Trophoblast cell (in vitro differentiated cells and primary cell): Measurements from ENCODE around the gene UGT1A10.

Source experiments
- DNase-seq, 2 donors: peaks; one replicate each; pipeline ENCODE4 v3.0.0-alpha.2; 2016
- H2AFZ ChIP-seq: 2 replicates; pipeline ENCODE4 v1.6.1; 2013; ENCODE audit warnings: low read length, moderate library complexity, mild to moderate bottlenecking; ENCODE audit not compliant: insufficient read depth, poor library complexity
- H2AK5ac ChIP-seq: 2 replicates; pipeline ENCODE4 v1.6.1; 2013; ENCODE audit warnings: mild to moderate bottlenecking, low read length
- H2BK120ac ChIP-seq: 2 replicates; pipeline ENCODE4 v1.6.1; 2013; ENCODE audit warnings: low read length, mild to moderate bottlenecking, moderate library complexity; ENCODE audit not compliant: insufficient read depth, poor library complexity
- H2BK12ac ChIP-seq: 2 replicates; pipeline ENCODE4 v1.6.1; 2013; ENCODE audit warnings: mild to moderate bottlenecking, low read length, moderate library complexity
- H2BK5ac ChIP-seq: 2 replicates; pipeline ENCODE4 v1.6.1; 2013; ENCODE audit warnings: low read length, low read depth, moderate library complexity, mild to moderate bottlenecking; ENCODE audit not compliant: poor library complexity
- H3K14ac ChIP-seq: 2 replicates; pipeline ENCODE4 v1.6.1; 2013; ENCODE audit warnings: mild to moderate bottlenecking, low read length
- H3K18ac ChIP-seq: 2 replicates; pipeline ENCODE4 v1.6.1; 2013; ENCODE audit warnings: mild to moderate bottlenecking, low read length
- H3K23ac ChIP-seq: 2 replicates; pipeline ENCODE4 v1.6.1; 2013; ENCODE audit warnings: low read length
- H3K27ac ChIP-seq: 2 replicates; pipeline ENCODE4 v1.5.1; 2013; ENCODE audit warnings: low read depth, mild to moderate bottlenecking, inconsistent platforms, low read length, moderate library complexity
- H3K27me3 ChIP-seq: 2 replicates; pipeline ENCODE4 v1.6.1; 2013; ENCODE audit warnings: inconsistent platforms, mild to moderate bottlenecking, low read length, moderate library complexity; ENCODE audit not compliant: insufficient read depth
- H3K36me3 ChIP-seq, 2 experiments: 1 replicate in 1 of 2; 2 replicates in 1 of 2; pipeline ENCODE4 v1.6.1; 2013; ENCODE audit warnings: low read length in 2 of 2, mild to moderate bottlenecking in 2 of 2, moderate library complexity in 1 of 2; ENCODE audit not compliant: insufficient read depth in 2 of 2, control insufficient read depth in 1 of 2
- H3K4ac ChIP-seq: 2 replicates; pipeline ENCODE4 v1.6.1; 2013; ENCODE audit warnings: low read depth, mild to moderate bottlenecking, low read length, moderate library complexity
- H3K4me1 ChIP-seq, 2 experiments: 1 replicate in 1 of 2; 2 replicates in 1 of 2; pipeline ENCODE4 v1.6.1; 2013; ENCODE audit warnings: low read length in 2 of 2, mild to moderate bottlenecking in 2 of 2, moderate library complexity in 1 of 2; ENCODE audit not compliant: insufficient read depth in 2 of 2, control insufficient read depth in 1 of 2
- H3K4me2 ChIP-seq: 2 replicates; pipeline ENCODE4 v1.6.1; 2013; ENCODE audit warnings: inconsistent platforms, mild to moderate bottlenecking, low read length, moderate library complexity
- H3K4me3 ChIP-seq: 2 replicates; pipeline ENCODE4 v1.5.1; 2013; ENCODE audit warnings: mild to moderate bottlenecking, low read depth, low read length, inconsistent platforms
- H3K79me1 ChIP-seq: one replicate; pipeline ENCODE4 v1.6.1; 2013; ENCODE audit warnings: low read length
- H3K79me2 ChIP-seq: 2 replicates; pipeline ENCODE4 v1.6.1; 2013; ENCODE audit warnings: low read length, mild to moderate bottlenecking; ENCODE audit not compliant: control insufficient read depth, insufficient read depth, poor library complexity
- H3K9ac ChIP-seq: 2 replicates; pipeline ENCODE4 v1.6.1; 2013; ENCODE audit warnings: mild to moderate bottlenecking, low read length
- H3K9me3 ChIP-seq: 2 replicates; pipeline ENCODE4 v1.6.1; 2013; ENCODE audit warnings: low read depth, mild to moderate bottlenecking, control low read depth, inconsistent platforms, low read length; ENCODE audit not compliant: insufficient read depth
- H4K12ac ChIP-seq: 2 replicates; pipeline ENCODE4 v1.6.1; 2013; ENCODE audit warnings: low read depth, mild to moderate bottlenecking, low read length, moderate library complexity
- H4K8ac ChIP-seq: 2 replicates; pipeline ENCODE4 v1.6.1; 2013; ENCODE audit warnings: low read depth, mild to moderate bottlenecking, low read length, moderate library complexity
- H4K91ac ChIP-seq: one replicate; pipeline ENCODE4 v1.6.1; 2013; ENCODE audit warnings: low read depth, mild to moderate bottlenecking, low read length, moderate library complexity
- WGBS: extraction: QIAGEN DNeasy Blood & Tissue Kit; methylation state at CpG from one replicate; pipeline ENCODE4 v1.1.7; 2013; ENCODE audit warnings: missing lambda C conversion rate; ENCODE audit not compliant: insufficient read length, insufficient coverage; ENCODE audit errors: extremely low coverage; 5-methylcytosine and 5-hydroxymethylcytosine counted together

The UGT1A10 gene

DNA sequence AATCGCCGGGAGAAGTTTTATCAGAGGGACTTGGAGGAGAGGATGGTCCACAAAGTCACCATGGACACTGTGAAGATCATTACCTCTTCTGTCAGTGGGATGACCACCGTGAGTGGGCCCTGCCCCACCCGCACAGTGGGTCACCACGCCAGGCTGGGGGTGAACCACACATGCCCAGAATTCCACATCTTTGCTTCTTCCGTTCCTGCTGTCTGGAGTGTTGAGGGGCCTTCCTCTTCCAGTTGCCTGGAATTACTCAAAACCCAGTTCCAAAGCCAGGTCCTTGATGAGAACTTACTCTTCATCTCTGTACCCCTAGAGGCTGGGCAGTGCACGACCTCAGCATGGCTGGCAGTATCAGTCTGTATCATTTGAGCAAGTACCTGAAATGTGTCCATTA is 164.0 kb downstream of the UGT1A10 start:
- Histone ChIP-seq H3K4me3 (no peak overlapping the region), H2BK120ac (no peak overlapping the region), H3K14ac (no peak overlapping the region), H4K12ac (no peak overlapping the region), H2BK5ac (no peak overlapping the region), H3K27ac (no peak overlapping the region), H3K18ac (no peak overlapping the region), H2AFZ (no peak overlapping the region), H3K9me3 (peaks cover 15% of the 10 kb centered on the region), H4K91ac (no peak overlapping the region), H2AK5ac (no peak overlapping the region), H4K8ac (no peak overlapping the region), H2BK12ac (no peak overlapping the region), H3K23ac (no peak overlapping the region), H3K27me3 (no peaks in the 10 kb centered on the region), H3K4me2 (no peak overlapping the region), H3K4ac (no peak overlapping the region), H3K79me2 (no peaks in the 10 kb centered on the region), H3K9ac (no peak overlapping the region), H3K79me1 (no peaks in the 10 kb centered on the region), H3K36me3 (no peaks in the 10 kb centered on the region), H3K4me1 (no peaks in the 10 kb centered on the region)
- WGBS, result no CpG with 5 or more reads among the region's 7 CpGs
- DNase-seq, result no peak

- H3K4me1 ChIP-seq, result no peaks in the 10 kb centered on the region
- no peak overlapping the region for H3K4me3 ChIP-seq
- no peak overlapping the region for H3K27ac ChIP-seq
- no peak overlapping the region for H2BK120ac ChIP-seq
- no peak for DNase-seq
- H2BK12ac ChIP-seq, result no peak overlapping the region
- no peak overlapping the region for H3K4ac ChIP-seq
- no peak overlapping the region for H2AK5ac ChIP-seq
- H3K9me3 ChIP-seq, result peaks cover 12% of the 10 kb centered on the region
- H3K9ac ChIP-seq, result no peak overlapping the region
- no peaks in the 10 kb centered on the region for H3K36me3 ChIP-seq
- no peak overlapping the region for H2AFZ ChIP-seq
- no peak overlapping the region for H3K14ac ChIP-seq
- H4K8ac ChIP-seq, result no peak overlapping the region
- H3K4me2 ChIP-seq, result no peak overlapping the region
- H3K79me1 ChIP-seq, result no peaks in the 10 kb centered on the region
- H4K12ac ChIP-seq, result no peak overlapping the region
- H3K27me3 ChIP-seq, result no peaks in the 10 kb centered on the region
- H3K18ac ChIP-seq, result no peak overlapping the region
- H3K79me2 ChIP-seq, result no peaks in the 10 kb centered on the region
- no peak overlapping the region for H3K23ac ChIP-seq
- no peak overlapping the region for H4K91ac ChIP-seq
- WGBS, result no CpG with 5 or more reads among the region's 9 CpGs
- no peak overlapping the region for H2BK5ac ChIP-seq
Observed at GRCh38 chr2:233801357-233802131, 165.3 kb downstream of the UGT1A10 start.

- no peak overlapping the region for H3K23ac ChIP-seq
- H2BK5ac ChIP-seq, result no peak overlapping the region
- no peaks in the 10 kb centered on the region for H3K79me1 ChIP-seq
- H4K12ac ChIP-seq, result no peak overlapping the region
- H3K4me3 ChIP-seq, result no peak overlapping the region
- H3K4ac ChIP-seq, result no peak overlapping the region
- WGBS, result no CpG with 5 or more reads among the region's 3 CpGs
- no peak for DNase-seq
- H4K91ac ChIP-seq, result no peak overlapping the region
- no peak overlapping the region for H3K18ac ChIP-seq
- H3K4me1 ChIP-seq, result no peaks in the 10 kb centered on the region
- H3K9ac ChIP-seq, result no peak overlapping the region
- no peak overlapping the region for H2BK12ac ChIP-seq
- H2AK5ac ChIP-seq, result no peak overlapping the region
- no peaks in the 10 kb centered on the region for H3K27me3 ChIP-seq
- H2BK120ac ChIP-seq, result no peak overlapping the region
- H3K14ac ChIP-seq, result no peak overlapping the region
- no peaks in the 10 kb centered on the region for H3K36me3 ChIP-seq
- no peak overlapping the region for H2AFZ ChIP-seq
- H3K79me2 ChIP-seq, result no peaks in the 10 kb centered on the region
- H3K27ac ChIP-seq, result no peak overlapping the region
- no peak overlapping the region for H3K4me2 ChIP-seq
- H3K9me3 ChIP-seq, result peaks cover 12% of the 10 kb centered on the region
- no peak overlapping the region for H4K8ac ChIP-seq
Observed at GRCh38 chr2:233802132-233802815, 166.0 kb downstream of the UGT1A10 start.

DNA sequence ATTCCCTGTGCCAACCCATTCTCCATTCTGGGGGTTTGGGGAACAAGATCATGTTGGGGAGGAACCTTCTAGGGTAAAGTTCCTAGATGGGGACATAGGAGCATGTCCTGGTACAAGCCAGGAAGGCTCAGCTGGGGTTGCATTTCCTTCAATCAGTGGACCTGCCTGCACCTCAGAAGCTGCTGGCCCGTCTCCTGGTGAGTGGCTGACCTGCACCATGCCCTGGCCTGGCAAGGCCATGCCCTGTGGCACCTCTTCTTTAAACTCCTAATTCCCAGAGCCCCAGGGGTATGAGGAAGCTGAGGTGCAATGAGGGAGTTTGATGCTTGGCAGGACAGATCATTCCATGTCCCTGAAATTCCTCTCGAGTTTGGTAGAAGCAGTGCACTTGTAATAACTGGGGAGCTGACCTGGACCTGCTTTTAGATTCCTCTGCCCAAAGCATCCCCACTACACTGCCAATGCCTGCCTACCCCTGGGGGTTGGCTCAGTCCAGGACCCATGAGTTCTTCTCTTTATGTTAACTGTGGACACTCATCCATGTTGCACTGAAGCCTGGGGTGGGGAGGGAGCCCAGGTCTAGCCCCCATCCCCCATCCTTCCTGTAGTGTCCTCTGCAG is 167.2 kb downstream of the UGT1A10 start:
- Histone ChIP-seq H2BK12ac (no peak overlapping the region), H2BK5ac (no peak overlapping the region), H2AK5ac (no peak overlapping the region), H3K4me3 (no peak overlapping the region), H3K79me1 (no peaks in the 10 kb centered on the region), H3K9me3 (peaks cover 11% of the 10 kb centered on the region), H3K36me3 (no peaks in the 10 kb centered on the region), H3K14ac (no peak overlapping the region), H3K4me1 (no peaks in the 10 kb centered on the region), H4K12ac (no peak overlapping the region), H3K18ac (no peak overlapping the region), H3K4me2 (no peak overlapping the region), H3K4ac (no peak overlapping the region), H3K9ac (no peak overlapping the region), H4K8ac (no peak overlapping the region), H3K27me3 (no peaks in the 10 kb centered on the region), H3K23ac (no peak overlapping the region), H4K91ac (no peak overlapping the region), H3K79me2 (no peaks in the 10 kb centered on the region), H2AFZ (no peak overlapping the region), H3K27ac (no peak overlapping the region), H2BK120ac (no peak overlapping the region)
- no CpG with 5 or more reads among the region's 2 CpGs for WGBS
- no peak for DNase-seq
